ENCODE data around the gene SEL1L3. TPM values are rescaled to one million over a fixed set of nuclear protein-coding genes. Genes with fewer than 3 reads are reported as not detected.

SEL1L3 gene
- total RNA-seq, 2 experiments from 2014 or later: 180 to 313 TPM

DNA sequence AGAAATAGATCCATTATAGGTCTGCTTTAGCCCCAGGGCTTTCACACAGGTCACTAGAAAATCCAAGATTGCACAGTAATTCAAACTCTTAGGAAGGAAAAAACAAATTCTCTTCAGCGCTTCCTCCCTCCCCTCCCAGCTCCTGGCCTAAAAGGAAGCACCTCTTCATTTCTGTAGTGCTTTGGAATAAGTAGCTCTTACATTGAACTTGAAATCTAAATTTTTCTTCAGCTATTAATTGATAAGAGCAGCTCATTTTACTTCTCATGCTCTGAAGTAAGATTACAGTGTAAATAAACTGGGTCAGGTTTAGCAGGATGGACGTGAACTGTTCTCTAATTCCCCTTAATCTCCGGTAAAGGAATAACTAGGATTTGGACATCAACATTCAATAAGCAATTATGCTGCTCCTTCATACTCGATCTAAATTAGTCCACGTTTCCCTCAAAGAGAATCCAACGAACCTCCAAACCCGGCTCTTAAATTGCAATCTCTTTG lies 10.9 kb upstream of the SEL1L3 start:
- Histone ChIP-seq H2AFZ (ENCODE audit: low read length) (no peak overlapping the region; the same call in 1 of the 2 replicates), H3K27ac (ENCODE audit: low read depth, low read length, poor library complexity, severe bottlenecking) (peak overlapping the region; percentile 99), H3K9me3 (ENCODE audit: low read length) (no peaks in the 10 kb centered on the region), H3K4me1 (ENCODE audit: insufficient read depth, low read length, poor library complexity, severe bottlenecking) (peaks cover 100% of the 10 kb centered on the region), H3K79me2 (ENCODE audit: insufficient read depth, low read depth, low read length) (peaks cover 33% of the 10 kb centered on the region; the same call in 1 of the 2 replicates), H3K4me2 (ENCODE audit: low read length) (peak overlapping the region; percentile 78), H3K9me2 (ENCODE audit: insufficient read depth, low read length) (no peaks in the 10 kb centered on the region), H3K36me3 (ENCODE audit: insufficient read depth, low read length) (no peaks in the 10 kb centered on the region; the same call in 1 of the 2 replicates), H3K4me3 (ENCODE audit: low read depth, low read length, poor library complexity, severe bottlenecking) (peak overlapping the region; percentile 50), H4K20me1 (ENCODE audit: insufficient read depth, low read length) (no peaks in the 10 kb centered on the region)
- no peak for TF ChIP-seq EZH2phosphoT487 (IDR thresholded peaks at IDR 0.05; ENCODE audit: borderline replicate concordance, low read depth, low read length)
- TF ChIP-seq, protein P1, sequence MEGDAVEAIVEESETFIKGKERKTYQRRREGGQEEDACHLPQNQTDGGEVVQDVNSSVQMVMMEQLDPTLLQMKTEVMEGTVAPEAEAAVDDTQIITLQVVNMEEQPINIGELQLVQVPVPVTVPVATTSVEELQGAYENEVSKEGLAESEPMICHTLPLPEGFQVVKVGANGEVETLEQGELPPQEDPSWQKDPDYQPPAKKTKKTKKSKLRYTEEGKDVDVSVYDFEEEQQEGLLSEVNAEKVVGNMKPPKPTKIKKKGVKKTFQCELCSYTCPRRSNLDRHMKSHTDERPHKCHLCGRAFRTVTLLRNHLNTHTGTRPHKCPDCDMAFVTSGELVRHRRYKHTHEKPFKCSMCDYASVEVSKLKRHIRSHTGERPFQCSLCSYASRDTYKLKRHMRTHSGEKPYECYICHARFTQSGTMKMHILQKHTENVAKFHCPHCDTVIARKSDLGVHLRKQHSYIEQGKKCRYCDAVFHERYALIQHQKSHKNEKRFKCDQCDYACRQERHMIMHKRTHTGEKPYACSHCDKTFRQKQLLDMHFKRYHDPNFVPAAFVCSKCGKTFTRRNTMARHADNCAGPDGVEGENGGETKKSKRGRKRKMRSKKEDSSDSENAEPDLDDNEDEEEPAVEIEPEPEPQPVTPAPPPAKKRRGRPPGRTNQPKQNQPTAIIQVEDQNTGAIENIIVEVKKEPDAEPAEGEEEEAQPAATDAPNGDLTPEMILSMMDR (conservative IDR thresholded peaks at IDR 0.05; ENCODE audit: low read length): no peak
- ChIA-PET POLR2A (interaction anchor here (0.7 to 7.4 kb wide), 16 partner anchors 9 to 988 kb away, joined by 3 to 97 read pairs (median 4); partner anchors contain the start of gene SMIM20), CTCF (ENCODE audit: unreplicated experiment) (interaction anchor here (1.4 to 1.6 kb wide), 3 partner anchors 8 to 16 kb away, joined by 4 to 7 read pairs (median 4); no protein-coding TSS in a partner anchor)
- no peak for DNase-seq (ENCODE audit: low spot score)
- no TSS peak for BruUV-seq (replicated peaks)
- intact Hi-C loops (cut with micrococcal nuclease; ENCODE audit: unreplicated experiment): loop anchor here (2.0 to 5.0 kb wide), 2 partner anchors 13 to 984 kb away; no protein-coding TSS in a partner anchor

DNA sequence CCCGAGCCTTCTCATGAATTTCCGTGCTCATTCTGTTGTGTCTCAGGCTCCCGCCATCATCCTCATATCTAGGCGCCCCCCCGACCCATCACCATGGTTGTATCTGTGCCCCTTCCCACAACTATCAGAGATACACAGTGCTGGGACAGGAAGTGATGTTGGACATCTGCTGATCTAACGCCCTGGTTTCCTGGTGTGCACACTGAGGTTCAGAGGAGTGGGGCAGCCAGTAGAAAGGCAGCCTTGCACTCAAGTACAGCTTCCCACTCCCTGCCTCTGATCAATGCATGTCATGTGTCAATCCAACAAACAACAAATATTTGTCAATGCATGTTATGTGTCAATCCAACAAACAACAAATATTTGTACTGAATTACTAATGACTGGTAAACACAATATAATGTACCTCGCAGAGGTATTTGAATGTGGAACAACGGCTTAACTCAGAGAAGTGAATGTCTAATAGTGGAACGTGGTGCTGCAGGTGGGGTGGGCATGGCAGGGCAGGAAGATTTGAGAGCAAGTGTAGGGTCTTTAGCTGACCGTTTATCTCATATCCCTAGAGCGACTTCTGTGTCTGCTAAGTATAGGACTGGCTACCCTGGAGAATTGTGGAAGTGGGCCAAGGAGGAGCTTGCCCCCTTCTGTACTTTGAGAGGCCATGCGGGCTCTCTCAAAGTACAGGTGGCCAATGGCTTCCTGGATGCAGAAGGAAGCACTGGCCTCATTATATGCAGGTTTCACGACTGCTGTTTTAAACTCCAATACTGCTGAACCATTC lies 10.3 kb upstream of the SEL1L3 start:
- Histone ChIP-seq H3K9me2 (ENCODE audit: insufficient read depth, low read length) (no peaks in the 10 kb centered on the region), H3K27ac (ENCODE audit: low read depth, low read length, poor library complexity, severe bottlenecking) (peak overlapping the region; percentile 99), H3K79me2 (ENCODE audit: insufficient read depth, low read depth, low read length) (peaks cover 39% of the 10 kb centered on the region), H2AFZ (ENCODE audit: low read length) (peak overlapping the region; percentile 4; the same call in 1 of the 2 replicates), H4K20me1 (ENCODE audit: insufficient read depth, low read length) (no peaks in the 10 kb centered on the region), H3K4me1 (ENCODE audit: insufficient read depth, low read length, poor library complexity, severe bottlenecking) (peaks cover 100% of the 10 kb centered on the region), H3K36me3 (ENCODE audit: insufficient read depth, low read length) (no peaks in the 10 kb centered on the region; the same call in 1 of the 2 replicates), H3K9me3 (ENCODE audit: low read length) (no peaks in the 10 kb centered on the region), H3K4me3 (ENCODE audit: low read depth, low read length, poor library complexity, severe bottlenecking) (peak overlapping the region; percentile 50), H3K4me2 (ENCODE audit: low read length) (peak overlapping the region; percentile 78)
- DNase-seq (ENCODE audit: low spot score): peak; percentile 77
- POLR2A ChIA-PET: interaction anchor here (0.7 to 7.4 kb wide), 16 partner anchors 8 to 989 kb away, joined by 3 to 97 read pairs (median 4); partner anchors contain the start of gene SMIM20
- TF ChIP-seq EZH2phosphoT487 (IDR thresholded peaks at IDR 0.05; ENCODE audit: borderline replicate concordance, low read depth, low read length): no peak
- TF ChIP-seq, protein P1 (conservative IDR thresholded peaks at IDR 0.05; ENCODE audit: low read length): no peak
- BruUV-seq (replicated peaks): no TSS peak
- CTCF ChIA-PET (ENCODE audit: unreplicated experiment): interaction anchor here (1.4 to 1.6 kb wide), 3 partner anchors 8 to 15 kb away, joined by 4 to 7 read pairs (median 4); no protein-coding TSS in a partner anchor
- intact Hi-C loops (cut with micrococcal nuclease; ENCODE audit: unreplicated experiment): loop anchor here (5.0 kb wide), 1 partner anchor 984 kb away; no protein-coding TSS in a partner anchor

Data from OCI-LY7 (cell line).